PC-9 (cell line): ENCODE data around the gene ATP2B2. TPM values are rescaled to one million over a fixed set of nuclear protein-coding genes. Genes with fewer than 3 reads are reported as not detected.

ENCODE experiments used
- BruUV-seq: library from RNA; stranded (reverse); fragments of 400-500 nt; replicated peaks from 2 replicates; lab custom pipeline; 2021; lab: Mats Ljungman, UMichigan
- CTCF ChIA-PET: fragments of 300-600 bp; sonication (Branson Sonifier 250); formaldehyde crosslinking; loops from one replicate; lab custom pipeline; 2022; ENCODE audit warnings: antibody characterized with exemption; lab: Charles Lee
- POLR2A ChIA-PET: fragments of 300-600 bp; sonication (Branson Sonifier 250); formaldehyde crosslinking; loops from one replicate; lab custom pipeline; 2022; ENCODE audit warnings: antibody characterized with exemption; ENCODE audit not compliant: unreplicated experiment; lab: Charles Lee
- DNase-seq, 2 experiments: peaks; one replicate each; pipeline versions ENCODE4 v3.0.0 to v3.0.0-alpha.2; 2015 to 2022; ENCODE audit warnings: mixed read lengths in 1 of 2
- H2AFZ ChIP-seq: fragments of 200-600 bp; sonication (generic); 2 replicates; pipeline ENCODE4 v1.8.1; 2017; ENCODE audit warnings: antibody characterized with exemption
- H3F3A ChIP-seq: fragments of 200-600 bp; sonication (generic); 2 replicates; pipeline ENCODE4 v1.8.1; 2017; ENCODE audit warnings: antibody characterized with exemption, mild to moderate bottlenecking, low read depth; ENCODE audit not compliant: insufficient read depth
- H3K27ac ChIP-seq: fragments of 200-600 bp; sonication (generic); 2 replicates; pipeline ENCODE4 v1.6.1; 2016; ENCODE audit warnings: mixed run types
- H3K27me3 ChIP-seq: fragments of 200-600 bp; sonication (generic); 2 replicates; pipeline ENCODE4 v1.6.1; 2016; ENCODE audit warnings: low read depth, mixed run types; ENCODE audit not compliant: insufficient read depth
- H3K36me3 ChIP-seq: fragments of 200-600 bp; sonication (generic); 2 replicates; pipeline ENCODE4 v1.6.1; 2016; ENCODE audit warnings: low read depth, mixed run types
- H3K4me1 ChIP-seq: fragments of 200-600 bp; sonication (generic); replicated peaks from 2 replicates; pipeline ENCODE4 v1.6.1; 2016; ENCODE audit warnings: mixed run types; ENCODE audit not compliant: insufficient read depth
- H3K4me2 ChIP-seq: fragments of 200-600 bp; sonication (generic); 2 replicates; pipeline ENCODE4 v1.6.1; 2017; ENCODE audit warnings: mixed run types
- H3K4me3 ChIP-seq: fragments of 200-600 bp; sonication (generic); 2 replicates; pipeline ENCODE4 v1.6.1; 2016; ENCODE audit warnings: mixed run types
- H3K79me2 ChIP-seq: fragments of 200-600 bp; sonication (generic); 2 replicates; pipeline ENCODE4 v1.6.1; 2017; ENCODE audit warnings: low read depth, mixed run types
- H3K9me2 ChIP-seq: fragments of 200-600 bp; sonication (generic); 2 replicates; pipeline ENCODE4 v1.8.1; 2017; ENCODE audit warnings: mild to moderate bottlenecking; ENCODE audit not compliant: insufficient read depth
- H3K9me3 ChIP-seq: fragments of 200-600 bp; sonication (generic); 2 replicates; pipeline ENCODE4 v1.8.1; 2016; ENCODE audit warnings: low read depth; ENCODE audit not compliant: insufficient read depth
- H4K20me1 ChIP-seq: fragments of 200-600 bp; sonication (generic); 2 replicates; pipeline ENCODE4 v1.8.1; 2017; ENCODE audit not compliant: insufficient read depth
- EZH2 ChIP-seq: fragments of 200-600 bp; sonication (generic); IDR thresholded peaks from 2 replicates; pipeline ENCODE4 v1.8.0; 2017; ENCODE audit warnings: antibody characterized with exemption, low read depth
- intact Hi-C: fragments of 100-400 bp; cut with micrococcal nuclease; formaldehyde crosslinking; loops from one replicate; pipeline ENCODE4 v1.10.0; 2022; ENCODE audit not compliant: unreplicated experiment
- total RNA-seq: library from RNA; stranded (reverse); gene quantifications from 2 replicates; pipeline ENCODE4 v1.2.3, GENCODE V29; 2021
- TF ChIP-seq, protein P1 (sequence below): fragments of 200-600 bp; sonication (generic); conservative IDR thresholded peaks from 2 replicates; pipeline ENCODE4 v1.6.1; 2017; ENCODE audit warnings: mixed run types, antibody characterized with exemption, mild to moderate bottlenecking, moderate library complexity

ATP2B2 gene
- total RNA-seq, 1 experiment from 2014 or later, result not detected

- BruUV-seq, result no TSS peak
- no peak overlapping the region for H3K4me2 ChIP-seq
- no peak overlapping the region for H3K27ac ChIP-seq
- peaks cover 92% of the 10 kb centered on the region for H3K27me3 ChIP-seq
- no peak for DNase-seq
- ChIA-PET CTCF (no interaction called here), POLR2A (no interaction called here)
- H3K9me3 ChIP-seq, result no peaks in the 10 kb centered on the region
- H3K9me2 ChIP-seq, result no peaks in the 10 kb centered on the region
- intact Hi-C loops, result no loop called here
- no peaks in the 10 kb centered on the region for H3F3A ChIP-seq
- H2AFZ ChIP-seq, result no peak overlapping the region
- no peak overlapping the region for H3K4me3 ChIP-seq
- H3K4me1 ChIP-seq, result no peaks in the 10 kb centered on the region
- no peaks in the 10 kb centered on the region for H3K79me2 ChIP-seq
- H3K36me3 ChIP-seq, result no peaks in the 10 kb centered on the region
- peaks cover 3% of the 10 kb centered on the region; the same call in 1 of the 2 replicates for H4K20me1 ChIP-seq
- no peak for TF ChIP-seq EZH2
- TF ChIP-seq, protein P1, sequence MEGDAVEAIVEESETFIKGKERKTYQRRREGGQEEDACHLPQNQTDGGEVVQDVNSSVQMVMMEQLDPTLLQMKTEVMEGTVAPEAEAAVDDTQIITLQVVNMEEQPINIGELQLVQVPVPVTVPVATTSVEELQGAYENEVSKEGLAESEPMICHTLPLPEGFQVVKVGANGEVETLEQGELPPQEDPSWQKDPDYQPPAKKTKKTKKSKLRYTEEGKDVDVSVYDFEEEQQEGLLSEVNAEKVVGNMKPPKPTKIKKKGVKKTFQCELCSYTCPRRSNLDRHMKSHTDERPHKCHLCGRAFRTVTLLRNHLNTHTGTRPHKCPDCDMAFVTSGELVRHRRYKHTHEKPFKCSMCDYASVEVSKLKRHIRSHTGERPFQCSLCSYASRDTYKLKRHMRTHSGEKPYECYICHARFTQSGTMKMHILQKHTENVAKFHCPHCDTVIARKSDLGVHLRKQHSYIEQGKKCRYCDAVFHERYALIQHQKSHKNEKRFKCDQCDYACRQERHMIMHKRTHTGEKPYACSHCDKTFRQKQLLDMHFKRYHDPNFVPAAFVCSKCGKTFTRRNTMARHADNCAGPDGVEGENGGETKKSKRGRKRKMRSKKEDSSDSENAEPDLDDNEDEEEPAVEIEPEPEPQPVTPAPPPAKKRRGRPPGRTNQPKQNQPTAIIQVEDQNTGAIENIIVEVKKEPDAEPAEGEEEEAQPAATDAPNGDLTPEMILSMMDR, result no peak
Measured at GRCh38 chr3:10354361-10355015, 150.9 kb downstream of the ATP2B2 start.

- Histone ChIP-seq H3K4me3 (no peak overlapping the region), H3K36me3 (no peaks in the 10 kb centered on the region), H3K79me2 (no peaks in the 10 kb centered on the region), H3K27me3 (peaks cover 92% of the 10 kb centered on the region), H2AFZ (no peak overlapping the region), H3F3A (no peaks in the 10 kb centered on the region), H3K9me3 (no peaks in the 10 kb centered on the region), H3K9me2 (no peaks in the 10 kb centered on the region), H3K4me2 (no peak overlapping the region), H4K20me1 (peaks cover 3% of the 10 kb centered on the region; the same call in 1 of the 2 replicates), H3K27ac (no peak overlapping the region), H3K4me1 (no peaks in the 10 kb centered on the region)
- BruUV-seq, result no TSS peak
- no peak for TF ChIP-seq EZH2
- TF ChIP-seq, protein P1, result no peak
- POLR2A ChIA-PET, result no interaction called here
- no peak for DNase-seq
- intact Hi-C loops, result no loop called here
- CTCF ChIA-PET, result no interaction called here
Measured at GRCh38 chr3:10353661-10354360, 151.6 kb downstream of the ATP2B2 start.

DNA sequence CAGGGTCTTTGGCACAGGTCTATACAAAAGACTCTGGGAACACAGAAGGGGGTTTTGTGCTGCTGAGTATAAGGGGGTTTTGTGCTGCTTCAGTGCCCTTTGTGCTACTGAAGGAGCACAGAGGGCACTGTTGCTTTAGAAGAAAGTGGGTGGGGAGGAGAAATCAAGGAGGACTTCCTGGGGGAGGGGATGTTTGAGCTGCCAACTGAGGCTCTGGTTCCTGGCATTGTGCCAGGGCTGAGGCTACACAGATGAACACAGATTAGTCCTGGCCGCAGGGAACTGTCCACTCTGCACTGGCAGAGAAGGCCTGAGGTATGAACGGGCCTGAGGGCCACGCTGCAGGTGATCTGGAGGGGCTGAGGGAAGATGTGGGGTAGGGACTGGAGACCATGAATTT, 152.2 kb downstream of the ATP2B2 start:
- Histone ChIP-seq H2AFZ (no peak overlapping the region), H3K79me2 (no peaks in the 10 kb centered on the region), H3K27ac (no peak overlapping the region), H3K36me3 (no peaks in the 10 kb centered on the region), H3F3A (no peaks in the 10 kb centered on the region), H3K4me2 (no peak overlapping the region), H3K9me2 (no peaks in the 10 kb centered on the region), H3K4me3 (no peak overlapping the region), H3K4me1 (no peaks in the 10 kb centered on the region), H4K20me1 (peaks cover 3% of the 10 kb centered on the region; the same call in 1 of the 2 replicates), H3K27me3 (peaks cover 94% of the 10 kb centered on the region), H3K9me3 (no peaks in the 10 kb centered on the region)
- intact Hi-C loops, result no loop called here
- no TSS peak for BruUV-seq
- POLR2A ChIA-PET, result no interaction called here
- TF ChIP-seq, protein P1, result no peak
- TF ChIP-seq EZH2, result no peak
- no peak for DNase-seq
- CTCF ChIA-PET, result interaction anchor here (0.5 kb wide), 1 partner anchor 1000 kb away, joined by 3 read pairs; no protein-coding TSS in a partner anchor
